HL-60 (cell line): ENCODE results near the gene KIFC3.

Experiments
- DNase-seq, 2 experiments: peaks; one replicate each; pipeline ENCODE4 v3.0.0-alpha.2; 2010 to 2020; ENCODE audit warnings: low read depth in 1 of 2, low spot score in 1 of 2
- H3K27ac ChIP-seq: fragments of 250-450 bp; sonication (Bioruptor Pico); replicated peaks from 2 replicates; pipeline ENCODE4 v1.5.1; 2020; ENCODE audit warnings: mild to moderate bottlenecking, moderate library complexity
- H3K27me3 ChIP-seq: fragments of 250-450 bp; sonication (Bioruptor Pico); 2 replicates; pipeline ENCODE4 v1.5.1; 2021; ENCODE audit warnings: mild to moderate bottlenecking, moderate library complexity; ENCODE audit not compliant: insufficient read depth, poor library complexity, severe bottlenecking
- H3K4me3 ChIP-seq: replicated peaks from 2 replicates; pipeline ENCODE4 v1.5.1; 2011; ENCODE audit warnings: mild to moderate bottlenecking, control low read depth, low read length; ENCODE audit not compliant: insufficient read depth
- GABPA ChIP-seq: IDR thresholded peaks from 2 replicates; pipeline ENCODE4 v1.6.1; 2012; ENCODE audit warnings: low read depth
- POLR2AphosphoS5 ChIP-seq: IDR thresholded peaks from 2 replicates; pipeline ENCODE4 v1.6.1; 2012; ENCODE audit warnings: low read depth
- SPI1 ChIP-seq: IDR thresholded peaks from 2 replicates; pipeline ENCODE4 v1.6.1; 2012; ENCODE audit warnings: low read depth, mild to moderate bottlenecking, borderline replicate concordance
- TF ChIP-seq, protein P1 (sequence below): IDR thresholded peaks from 2 replicates; pipeline ENCODE4 v1.6.1; 2012; ENCODE audit warnings: low read depth; ENCODE audit not compliant: insufficient replicate concordance
- TF ChIP-seq, protein P2 (sequence below): IDR thresholded peaks from one replicate; pipeline ENCODE4 v1.5.1; 2011; ENCODE audit warnings: low read length, control low read depth, inconsistent platforms; ENCODE audit not compliant: insufficient read depth

The KIFC3 gene

DNA sequence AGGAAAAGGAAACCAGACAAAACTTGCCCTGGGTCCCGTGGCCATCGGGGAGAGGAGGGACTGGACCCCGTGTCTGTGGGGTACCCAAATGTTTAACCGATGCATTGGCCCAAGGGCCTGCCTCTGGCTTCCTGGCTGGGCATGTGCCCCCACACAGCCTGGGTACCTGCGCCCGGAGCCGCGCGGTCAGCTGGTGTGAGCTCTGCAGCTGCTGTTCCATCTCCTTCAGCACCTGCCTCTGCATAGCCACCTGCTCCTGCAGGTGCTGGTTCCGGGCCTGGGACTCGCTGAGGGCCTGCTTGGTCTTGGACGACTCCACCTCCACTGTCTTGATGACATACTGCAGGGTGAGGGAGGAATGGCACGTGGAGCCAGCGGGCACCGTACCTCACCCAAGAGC is 31.9 kb downstream of the KIFC3 start:
- H3K27ac ChIP-seq: no peak overlapping the region
- H3K27me3 ChIP-seq: no peaks in the 10 kb centered on the region
- no peak overlapping the region for H3K4me3 ChIP-seq
- TF ChIP-seq SPI1 (no peak), GABPA (no peak), POLR2AphosphoS5 (no peak)
- TF ChIP-seq, protein P1, sequence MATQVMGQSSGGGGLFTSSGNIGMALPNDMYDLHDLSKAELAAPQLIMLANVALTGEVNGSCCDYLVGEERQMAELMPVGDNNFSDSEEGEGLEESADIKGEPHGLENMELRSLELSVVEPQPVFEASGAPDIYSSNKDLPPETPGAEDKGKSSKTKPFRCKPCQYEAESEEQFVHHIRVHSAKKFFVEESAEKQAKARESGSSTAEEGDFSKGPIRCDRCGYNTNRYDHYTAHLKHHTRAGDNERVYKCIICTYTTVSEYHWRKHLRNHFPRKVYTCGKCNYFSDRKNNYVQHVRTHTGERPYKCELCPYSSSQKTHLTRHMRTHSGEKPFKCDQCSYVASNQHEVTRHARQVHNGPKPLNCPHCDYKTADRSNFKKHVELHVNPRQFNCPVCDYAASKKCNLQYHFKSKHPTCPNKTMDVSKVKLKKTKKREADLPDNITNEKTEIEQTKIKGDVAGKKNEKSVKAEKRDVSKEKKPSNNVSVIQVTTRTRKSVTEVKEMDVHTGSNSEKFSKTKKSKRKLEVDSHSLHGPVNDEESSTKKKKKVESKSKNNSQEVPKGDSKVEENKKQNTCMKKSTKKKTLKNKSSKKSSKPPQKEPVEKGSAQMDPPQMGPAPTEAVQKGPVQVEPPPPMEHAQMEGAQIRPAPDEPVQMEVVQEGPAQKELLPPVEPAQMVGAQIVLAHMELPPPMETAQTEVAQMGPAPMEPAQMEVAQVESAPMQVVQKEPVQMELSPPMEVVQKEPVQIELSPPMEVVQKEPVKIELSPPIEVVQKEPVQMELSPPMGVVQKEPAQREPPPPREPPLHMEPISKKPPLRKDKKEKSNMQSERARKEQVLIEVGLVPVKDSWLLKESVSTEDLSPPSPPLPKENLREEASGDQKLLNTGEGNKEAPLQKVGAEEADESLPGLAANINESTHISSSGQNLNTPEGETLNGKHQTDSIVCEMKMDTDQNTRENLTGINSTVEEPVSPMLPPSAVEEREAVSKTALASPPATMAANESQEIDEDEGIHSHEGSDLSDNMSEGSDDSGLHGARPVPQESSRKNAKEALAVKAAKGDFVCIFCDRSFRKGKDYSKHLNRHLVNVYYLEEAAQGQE: no peak
- TF ChIP-seq, protein P2, sequence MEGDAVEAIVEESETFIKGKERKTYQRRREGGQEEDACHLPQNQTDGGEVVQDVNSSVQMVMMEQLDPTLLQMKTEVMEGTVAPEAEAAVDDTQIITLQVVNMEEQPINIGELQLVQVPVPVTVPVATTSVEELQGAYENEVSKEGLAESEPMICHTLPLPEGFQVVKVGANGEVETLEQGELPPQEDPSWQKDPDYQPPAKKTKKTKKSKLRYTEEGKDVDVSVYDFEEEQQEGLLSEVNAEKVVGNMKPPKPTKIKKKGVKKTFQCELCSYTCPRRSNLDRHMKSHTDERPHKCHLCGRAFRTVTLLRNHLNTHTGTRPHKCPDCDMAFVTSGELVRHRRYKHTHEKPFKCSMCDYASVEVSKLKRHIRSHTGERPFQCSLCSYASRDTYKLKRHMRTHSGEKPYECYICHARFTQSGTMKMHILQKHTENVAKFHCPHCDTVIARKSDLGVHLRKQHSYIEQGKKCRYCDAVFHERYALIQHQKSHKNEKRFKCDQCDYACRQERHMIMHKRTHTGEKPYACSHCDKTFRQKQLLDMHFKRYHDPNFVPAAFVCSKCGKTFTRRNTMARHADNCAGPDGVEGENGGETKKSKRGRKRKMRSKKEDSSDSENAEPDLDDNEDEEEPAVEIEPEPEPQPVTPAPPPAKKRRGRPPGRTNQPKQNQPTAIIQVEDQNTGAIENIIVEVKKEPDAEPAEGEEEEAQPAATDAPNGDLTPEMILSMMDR: no peak
- no peak for DNase-seq

DNA sequence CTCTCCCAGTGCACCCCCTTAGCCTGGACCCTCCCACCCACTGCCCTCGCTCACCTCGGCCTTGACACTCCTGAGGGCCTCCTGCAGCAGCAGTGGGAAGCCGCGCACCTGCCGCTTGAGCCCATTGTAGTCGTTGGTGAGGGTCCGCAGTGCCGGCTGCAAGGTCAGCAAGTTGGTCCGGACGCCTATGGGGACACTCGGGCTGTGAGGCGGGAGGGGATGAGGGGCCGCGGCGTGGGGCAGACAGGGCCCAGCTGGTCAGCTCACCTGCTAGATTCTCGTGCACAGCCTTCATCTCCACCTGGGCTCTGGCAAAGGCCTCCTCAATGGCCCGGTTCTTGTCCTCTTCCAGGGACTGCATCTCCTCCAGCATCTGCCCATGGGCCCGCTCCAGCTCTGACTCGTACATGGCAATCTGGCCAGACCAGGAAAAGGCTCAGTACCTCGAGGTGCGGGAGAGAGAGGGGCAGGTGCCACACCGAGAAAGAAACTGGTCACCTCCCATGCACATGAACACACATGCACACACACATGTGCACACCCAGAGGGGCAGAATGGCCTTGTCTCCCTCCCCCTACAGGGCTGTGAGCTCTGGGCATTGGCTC is 32.6 kb downstream of the KIFC3 start:
- Histone ChIP-seq H3K4me3 (no peak overlapping the region), H3K27me3 (no peaks in the 10 kb centered on the region), H3K27ac (no peak overlapping the region)
- DNase-seq: no peak
- TF ChIP-seq SPI1 (no peak), GABPA (no peak), POLR2AphosphoS5 (no peak)
- TF ChIP-seq, protein P1: no peak

DNA sequence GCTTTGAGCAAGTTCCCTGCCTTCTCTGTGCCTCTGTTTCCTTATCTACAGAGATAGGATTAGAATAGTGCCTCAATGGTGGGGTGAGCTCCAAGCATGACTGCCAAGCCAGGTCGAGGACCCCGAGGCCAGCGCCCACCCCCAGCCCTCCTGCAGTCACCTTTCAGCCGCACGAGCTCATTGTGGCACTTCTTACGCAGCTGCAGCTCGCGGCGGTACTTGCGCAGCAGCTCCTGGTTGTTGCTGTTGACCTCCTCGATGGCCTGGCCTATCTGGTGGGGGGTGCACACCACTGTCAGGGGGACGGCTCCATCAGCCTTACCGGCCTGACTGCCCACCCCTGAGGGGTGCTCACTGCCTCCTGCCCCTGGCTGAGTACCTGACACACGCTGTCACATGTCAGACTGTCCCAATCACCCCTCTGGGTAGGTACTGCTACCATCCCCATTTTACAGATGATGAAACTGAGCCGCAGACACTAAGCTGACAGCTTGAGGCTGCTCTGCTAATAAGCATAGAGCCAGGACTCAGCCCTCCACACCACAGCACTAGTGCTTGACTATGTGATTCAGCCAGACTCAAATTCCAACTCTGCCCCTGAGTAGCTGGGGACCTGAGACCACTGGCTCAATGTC is 35.5 kb downstream of the KIFC3 start:
- H3K4me3 ChIP-seq: no peak overlapping the region
- no peak for DNase-seq
- H3K27ac ChIP-seq: no peak overlapping the region
- no peak for TF ChIP-seq SPI1
- TF ChIP-seq, protein P2: no peak
- TF ChIP-seq, protein P1: no peak
- no peak for TF ChIP-seq POLR2AphosphoS5
- TF ChIP-seq GABPA: no peak
- no peaks in the 10 kb centered on the region for H3K27me3 ChIP-seq
